Stimulated activated CD8-positive, alpha-beta memory T cell treated with anti-CD3 and anti-CD28 coated beads, Interleukin-15, amount 100 ng/mL, for 48 hours (primary cell): ENCODE results near the gene C16orf89.
"Not testable (repeated sequence)": the region's sequence is repeated elsewhere in the genome, so short reads cannot be mapped to it uniquely, and the experiment has no call there.

ENCODE experiments used
- DNase-seq, 2 donors: peaks; one replicate each; pipeline ENCODE4 v3.0.0-alpha.2; 2020; ENCODE audit warnings: low read depth in 2 of 2

C16orf89 gene

GRCh38 chr16:5060073-5060641, 5.6 kb downstream of the C16orf89 start:
- no peak for DNase-seq

- no peak for DNase-seq
Observed at GRCh38 chr16:5059386-5060072, 6.2 kb downstream of the C16orf89 start.

GRCh38 chr16:5058476-5058875, 7.3 kb downstream of the C16orf89 start:
- DNase-seq = no peak

- peak; percentile 33 to 49 for DNase-seq
Observed at GRCh38 chr16:5056352-5056751, 9.4 kb downstream of the C16orf89 start.

- no peak for DNase-seq
Observed at GRCh38 chr16:5054876-5055865, 10.6 kb downstream of the C16orf89 start.

GRCh38 chr16:5046914-5047313, 18.8 kb downstream of the C16orf89 start:
- DNase-seq = no peak

- no peak for DNase-seq
Observed at GRCh38 chr16:5045499-5046115, 20.1 kb downstream of the C16orf89 start.

- not testable (repeated sequence) for DNase-seq
Observed at GRCh38 chr16:5044581-5044980, 21.2 kb downstream of the C16orf89 start.

GRCh38 chr16:5044011-5044540, 21.7 kb downstream of the C16orf89 start:
- no peak for DNase-seq

- DNase-seq = no peak
Observed at GRCh38 chr16:5042574-5043171, 23.1 kb downstream of the C16orf89 start.

GRCh38 chr16:5041600-5042133, 24.1 kb downstream of the C16orf89 start:
- no peak for DNase-seq

- DNase-seq = no peak
Observed at GRCh38 chr16:5040451-5040850, 25.3 kb downstream of the C16orf89 start.

- DNase-seq = no peak
Observed at GRCh38 chr16:5036228-5037156, 29.3 kb downstream of the C16orf89 start.

GRCh38 chr16:5035909-5036227, 29.9 kb downstream of the C16orf89 start:
- no peak for DNase-seq

- no peak for DNase-seq
Observed at GRCh38 chr16:5034167-5034523, 31.6 kb downstream of the C16orf89 start.

GRCh38 chr16:5033256-5034166, 32.2 kb downstream of the C16orf89 start, which contains the start of gene NAGPA:
Gene NAGPA, minus strand, starts transcription at chr16:5033935. Its CDS starts 21 bp downstream, at chr16:5033914.
- DNase-seq = peak; percentile 71 to 72

GRCh38 chr16:5032748-5033167, 33.0 kb downstream of the C16orf89 start:
- DNase-seq = no peak

- DNase-seq = no peak
Observed at GRCh38 chr16:5031601-5032000, 34.2 kb downstream of the C16orf89 start.
